Testis (tissue), 2 donors: ENCODE results near the gene MARK1.

Experiments used
- POLR2A ChIP-seq: fragments of 450-650 bp; IDR thresholded peaks from one replicate; pipeline ENCODE4 v1.6.1; 2017; ENCODE audit warnings: antibody characterized with exemption, mild to moderate bottlenecking, moderate library complexity
- TF ChIP-seq, protein P1 (sequence below), 3 experiments: fragments of 450-650 bp in 2 of 3; fragments of 200-600 bp in 1 of 3; sonication (generic) in 1 of 3; IDR thresholded peaks; one replicate each; pipeline ENCODE4 v1.5.1; 2016 to 2019; ENCODE audit warnings: antibody characterized with exemption in 3 of 3, mild to moderate bottlenecking in 2 of 3, moderate library complexity in 1 of 3

- no peak for TF ChIP-seq POLR2A
- TF ChIP-seq, protein P1, sequence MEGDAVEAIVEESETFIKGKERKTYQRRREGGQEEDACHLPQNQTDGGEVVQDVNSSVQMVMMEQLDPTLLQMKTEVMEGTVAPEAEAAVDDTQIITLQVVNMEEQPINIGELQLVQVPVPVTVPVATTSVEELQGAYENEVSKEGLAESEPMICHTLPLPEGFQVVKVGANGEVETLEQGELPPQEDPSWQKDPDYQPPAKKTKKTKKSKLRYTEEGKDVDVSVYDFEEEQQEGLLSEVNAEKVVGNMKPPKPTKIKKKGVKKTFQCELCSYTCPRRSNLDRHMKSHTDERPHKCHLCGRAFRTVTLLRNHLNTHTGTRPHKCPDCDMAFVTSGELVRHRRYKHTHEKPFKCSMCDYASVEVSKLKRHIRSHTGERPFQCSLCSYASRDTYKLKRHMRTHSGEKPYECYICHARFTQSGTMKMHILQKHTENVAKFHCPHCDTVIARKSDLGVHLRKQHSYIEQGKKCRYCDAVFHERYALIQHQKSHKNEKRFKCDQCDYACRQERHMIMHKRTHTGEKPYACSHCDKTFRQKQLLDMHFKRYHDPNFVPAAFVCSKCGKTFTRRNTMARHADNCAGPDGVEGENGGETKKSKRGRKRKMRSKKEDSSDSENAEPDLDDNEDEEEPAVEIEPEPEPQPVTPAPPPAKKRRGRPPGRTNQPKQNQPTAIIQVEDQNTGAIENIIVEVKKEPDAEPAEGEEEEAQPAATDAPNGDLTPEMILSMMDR (IDR thresholded peaks at IDR 0.05), result no peak
Observed at GRCh38 chr1:220521778-220522177, 6.2 kb upstream of the MARK1 start.
